Activated CD8-positive, alpha-beta memory T cell treated with anti-CD3 and anti-CD28 coated beads for 48 hours (primary cell): ENCODE data around the gene DNAAF3.
"Not testable (repeated sequence)": the region's sequence is repeated elsewhere in the genome, so short reads cannot be mapped to it uniquely, and the experiment has no call there.

ENCODE experiments used
- DNase-seq, 3 experiments: peaks; one replicate each; pipeline ENCODE4 v3.0.0-alpha.2; 2020; ENCODE audit warnings: low read depth in 2 of 3, low spot score in 2 of 3

DNAAF3 gene

DNA sequence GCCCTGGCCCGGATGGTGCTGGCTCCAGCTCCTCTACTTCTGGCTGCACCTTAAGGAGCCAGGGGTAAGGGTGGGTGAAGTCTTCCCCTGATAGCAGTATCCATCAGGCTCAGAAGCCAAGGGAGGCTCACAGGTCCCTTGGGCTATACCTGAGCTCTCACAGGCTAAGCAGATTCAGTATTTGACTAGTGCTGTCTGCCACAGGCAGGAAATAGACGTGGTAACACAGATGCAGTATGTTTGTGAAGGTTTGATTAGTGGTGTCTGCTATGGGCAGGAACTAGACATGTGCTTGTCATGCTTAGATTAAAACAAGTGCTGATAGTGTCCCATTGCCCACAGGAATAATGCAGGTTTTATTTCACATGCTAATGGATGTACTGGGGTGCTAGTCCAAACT lies 9.7 kb upstream of the DNAAF3 start:
- DNase-seq = no peak

DNA sequence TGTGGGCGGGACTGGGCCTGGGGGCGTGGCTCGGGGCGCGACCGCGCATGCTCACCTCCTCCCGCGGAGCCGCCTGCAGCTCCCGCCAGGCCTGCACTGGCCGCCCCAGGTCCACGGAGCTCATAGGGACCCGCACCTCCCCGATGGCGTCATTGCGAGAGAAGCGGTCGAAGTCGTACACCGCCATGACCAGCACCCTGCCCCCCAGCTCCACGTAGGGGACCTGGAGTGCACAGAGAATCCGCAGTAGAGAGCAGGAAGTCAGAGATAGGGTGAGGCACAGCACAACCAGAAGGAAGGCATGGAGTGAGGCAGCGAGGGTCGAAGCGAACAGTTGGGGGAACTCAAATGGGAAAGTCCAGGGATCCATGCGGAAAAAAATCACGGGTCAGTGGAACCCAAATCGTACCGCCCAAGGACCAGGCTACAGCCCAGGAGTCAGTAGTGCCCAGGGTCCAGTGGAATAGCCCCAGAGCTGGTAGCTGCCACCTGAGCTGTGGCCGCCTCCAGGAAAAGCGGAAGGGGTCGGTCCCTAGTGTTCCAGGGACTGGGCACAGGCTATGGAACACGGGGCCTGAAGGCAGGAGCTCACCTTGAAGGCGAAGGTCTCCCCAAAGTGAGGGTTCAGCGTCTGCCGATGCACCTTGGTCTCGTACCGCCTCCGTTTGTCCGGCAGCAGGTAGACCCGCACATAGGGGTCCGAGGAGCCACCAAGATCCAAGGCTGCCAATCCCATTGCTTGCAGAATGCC lies 8.9 kb upstream of the DNAAF3 start:
- no peak for DNase-seq

DNA sequence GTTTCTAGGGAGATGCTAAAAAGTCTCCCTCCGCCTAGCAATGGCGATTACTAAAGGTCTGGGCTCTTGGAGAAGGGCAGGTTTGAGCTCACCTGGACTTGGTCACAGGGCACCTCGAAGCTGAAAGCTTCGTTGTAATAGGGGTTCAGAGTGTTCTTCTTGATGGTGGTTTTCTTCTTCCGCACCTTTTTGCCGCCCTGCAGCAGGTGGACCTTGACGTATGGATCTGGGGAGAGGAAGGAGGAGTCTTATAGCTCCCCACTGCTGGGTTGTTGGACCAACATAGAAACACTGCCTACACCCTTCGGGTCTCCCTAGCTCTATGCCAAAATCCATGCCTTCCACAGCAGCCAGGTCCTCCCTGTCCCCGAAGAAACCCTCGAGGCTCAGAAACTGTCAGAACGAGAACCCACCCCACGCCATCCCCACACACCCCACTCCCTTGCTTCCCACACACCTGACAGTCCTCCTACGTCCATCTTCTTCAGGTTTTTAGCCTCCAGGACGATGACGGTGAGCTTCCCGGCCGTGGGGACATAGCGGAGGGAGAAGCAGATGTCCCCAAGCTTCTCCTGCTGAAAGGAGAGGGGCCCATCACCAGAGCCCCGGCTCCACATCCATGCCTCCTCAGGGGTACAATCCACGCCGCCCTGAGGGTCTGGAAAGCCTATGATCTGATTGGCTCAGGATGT lies 8.2 kb upstream of the DNAAF3 start:
- no peak for DNase-seq

DNA sequence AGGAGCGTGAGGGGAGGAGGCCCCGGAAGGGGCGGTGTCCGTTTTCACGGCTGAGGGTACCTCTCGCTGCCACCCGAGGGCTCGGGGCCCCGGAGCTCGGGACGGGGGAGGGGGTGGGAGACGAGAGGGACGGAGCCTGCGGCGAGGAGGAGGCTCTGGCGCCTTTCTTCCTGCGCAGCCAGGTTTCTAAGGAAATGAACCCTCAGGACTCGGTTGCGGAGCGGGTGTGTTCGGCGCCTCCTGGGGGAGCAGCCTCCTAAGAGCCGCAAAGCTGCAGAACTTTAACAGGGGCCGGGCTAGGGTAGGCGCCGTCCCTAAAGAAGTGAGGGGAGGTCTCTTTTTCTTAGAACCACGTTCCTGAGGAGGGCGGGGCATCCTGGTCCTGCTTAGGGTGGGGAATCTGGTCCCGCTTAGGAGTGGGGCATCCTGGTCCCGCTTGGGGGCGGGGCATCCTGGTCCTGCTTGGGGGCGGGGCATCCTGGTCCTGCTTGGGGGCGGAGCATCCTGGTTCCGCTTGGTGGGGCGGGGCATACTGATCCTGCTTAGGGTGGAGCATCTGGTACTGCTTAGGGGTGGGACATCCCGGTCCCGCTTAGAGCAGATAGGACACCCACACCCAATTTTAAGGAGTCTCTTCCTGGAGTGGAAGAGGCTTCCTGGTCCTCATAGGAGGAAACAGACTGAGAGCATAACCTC lies 7.4 kb upstream of the DNAAF3 start:
- DNase-seq = peak in 1 of 3 experiments; percentile 20

DNA sequence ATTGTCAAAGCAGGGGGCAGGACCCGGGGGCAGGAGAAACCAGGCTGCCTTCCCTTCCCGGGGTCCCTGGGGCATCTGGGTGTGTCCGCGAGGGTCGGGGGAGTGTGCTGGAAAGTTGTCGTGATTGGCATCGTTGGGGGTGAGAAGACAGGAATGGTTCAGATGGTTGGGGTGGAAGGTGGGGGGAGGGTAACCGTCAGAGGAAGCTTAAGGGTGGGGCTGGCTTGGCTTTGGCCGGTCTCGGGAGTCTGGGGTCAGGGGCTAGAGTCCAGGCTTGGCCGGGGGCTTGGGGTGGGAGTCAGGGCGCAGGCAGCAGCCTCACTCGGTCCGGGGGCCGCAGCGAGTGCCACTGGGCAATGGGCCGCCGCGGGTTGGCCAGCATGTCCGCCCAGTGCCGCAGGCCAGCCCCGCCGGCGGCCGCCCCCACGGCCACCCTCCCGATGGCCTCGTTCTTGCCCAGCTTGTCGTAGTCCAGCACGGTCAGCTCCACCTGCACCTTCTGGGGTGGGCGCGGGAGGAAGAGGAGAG lies 6.8 kb upstream of the DNAAF3 start:
- no peak for DNase-seq

DNA sequence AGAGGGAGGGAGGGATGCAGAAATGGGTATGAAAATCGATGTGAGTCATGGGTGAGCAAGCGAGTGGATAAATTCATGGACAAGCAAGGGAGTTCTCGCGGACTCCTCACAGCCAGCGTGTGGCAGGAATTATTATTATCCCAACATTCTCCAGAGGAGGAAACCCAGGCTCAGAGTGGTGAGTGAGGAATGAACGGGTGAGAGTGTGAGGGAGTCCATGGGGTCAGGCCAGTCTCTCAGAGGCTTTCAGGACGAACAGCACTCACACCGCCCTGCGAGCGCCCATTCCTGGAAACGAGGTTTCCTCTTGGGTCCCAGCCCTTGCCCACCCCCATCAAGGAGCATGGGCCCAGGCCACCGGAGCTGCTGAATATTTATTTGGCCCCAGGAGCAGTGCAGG lies 6.3 kb upstream of the DNAAF3 start:
- no peak for DNase-seq

DNA sequence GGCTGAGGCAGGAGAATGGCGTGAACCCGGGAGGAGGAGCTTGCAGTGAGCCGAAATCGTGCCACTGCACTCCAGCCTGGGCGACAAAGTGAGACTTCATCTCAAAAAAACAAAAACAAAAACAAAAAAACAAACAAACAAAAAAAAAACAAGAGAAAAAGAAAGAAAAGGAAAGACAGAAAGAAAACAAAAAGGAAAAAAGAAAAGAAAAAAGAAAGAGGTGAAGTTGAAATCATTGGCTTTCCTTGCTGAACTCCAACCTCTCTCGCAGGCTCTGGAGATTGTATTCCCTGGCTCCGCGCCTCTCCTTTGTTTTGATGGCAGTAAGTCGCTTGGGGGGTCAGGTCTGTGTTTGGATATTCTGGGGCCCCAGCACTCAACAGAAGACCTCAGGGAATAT lies 5.9 kb upstream of the DNAAF3 start:
- DNase-seq = not testable (repeated sequence)

DNA sequence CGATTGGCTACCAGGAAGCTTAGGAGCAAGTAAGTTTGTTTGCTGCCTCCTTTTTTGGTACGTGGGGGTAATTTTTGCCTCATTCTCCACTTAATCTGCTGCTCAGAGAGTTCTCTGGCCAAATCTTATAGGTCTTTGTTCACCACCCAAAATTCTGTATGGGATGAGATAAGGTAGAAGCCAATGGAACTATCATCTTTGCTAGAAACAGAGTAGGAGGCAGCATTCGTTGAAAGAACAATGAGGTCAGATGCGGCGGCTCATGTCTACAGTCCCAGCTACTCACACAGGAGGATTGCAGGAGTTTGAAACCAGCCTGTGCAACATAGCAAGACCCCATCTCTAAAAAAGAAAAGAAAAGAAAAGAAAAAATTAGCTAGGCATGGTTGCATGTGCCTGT lies 5.0 kb upstream of the DNAAF3 start:
- DNase-seq = no peak

DNA sequence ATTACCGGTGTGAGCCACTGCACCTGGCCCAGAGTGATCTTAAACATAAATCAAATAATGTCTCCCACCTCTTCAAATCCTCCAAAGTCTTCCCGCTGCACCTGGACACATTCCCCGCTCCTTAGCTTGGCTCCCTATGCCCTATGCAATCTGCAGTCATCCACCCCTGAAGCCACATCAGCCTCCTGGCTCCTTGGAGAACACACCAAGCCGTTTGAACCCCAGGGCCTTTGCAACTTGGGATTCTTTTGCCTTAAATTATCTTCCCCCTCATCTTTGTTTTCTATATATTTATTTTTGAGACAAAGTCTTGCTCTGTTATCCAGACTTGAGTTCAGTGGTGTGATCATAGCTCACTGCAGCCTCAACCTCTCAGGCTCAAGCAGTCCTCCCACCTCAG lies 2.7 kb upstream of the DNAAF3 start:
- DNase-seq = no peak

DNA sequence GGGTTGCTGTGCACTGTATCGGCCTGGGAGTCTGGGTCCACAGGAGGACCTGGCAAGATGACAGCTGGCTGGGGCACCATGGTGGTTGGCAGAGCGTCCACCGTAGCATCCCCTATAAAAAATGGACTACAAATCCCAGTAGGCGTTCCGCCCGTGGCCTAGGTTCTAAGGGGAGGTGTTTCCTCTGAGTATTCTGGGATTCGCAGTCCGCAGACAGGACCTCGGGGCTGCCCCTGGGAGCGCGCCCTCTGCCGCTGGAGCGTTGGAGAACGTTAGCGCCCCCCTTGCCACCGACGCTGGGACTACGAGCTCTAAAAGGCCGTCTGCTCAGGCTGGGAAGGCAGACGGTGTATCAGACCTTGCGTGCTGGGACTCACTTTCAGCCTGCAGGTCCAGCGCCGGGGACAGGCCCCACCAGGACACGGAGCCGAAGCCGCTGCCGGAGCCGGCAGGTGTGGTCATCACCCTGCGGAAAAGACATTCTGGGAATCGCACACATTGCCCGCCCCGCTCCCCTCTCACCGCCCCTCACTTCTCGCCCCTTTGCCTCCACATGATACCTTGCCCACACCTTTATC lies 372 bp downstream of the DNAAF3 start:
- DNase-seq = no peak

DNA sequence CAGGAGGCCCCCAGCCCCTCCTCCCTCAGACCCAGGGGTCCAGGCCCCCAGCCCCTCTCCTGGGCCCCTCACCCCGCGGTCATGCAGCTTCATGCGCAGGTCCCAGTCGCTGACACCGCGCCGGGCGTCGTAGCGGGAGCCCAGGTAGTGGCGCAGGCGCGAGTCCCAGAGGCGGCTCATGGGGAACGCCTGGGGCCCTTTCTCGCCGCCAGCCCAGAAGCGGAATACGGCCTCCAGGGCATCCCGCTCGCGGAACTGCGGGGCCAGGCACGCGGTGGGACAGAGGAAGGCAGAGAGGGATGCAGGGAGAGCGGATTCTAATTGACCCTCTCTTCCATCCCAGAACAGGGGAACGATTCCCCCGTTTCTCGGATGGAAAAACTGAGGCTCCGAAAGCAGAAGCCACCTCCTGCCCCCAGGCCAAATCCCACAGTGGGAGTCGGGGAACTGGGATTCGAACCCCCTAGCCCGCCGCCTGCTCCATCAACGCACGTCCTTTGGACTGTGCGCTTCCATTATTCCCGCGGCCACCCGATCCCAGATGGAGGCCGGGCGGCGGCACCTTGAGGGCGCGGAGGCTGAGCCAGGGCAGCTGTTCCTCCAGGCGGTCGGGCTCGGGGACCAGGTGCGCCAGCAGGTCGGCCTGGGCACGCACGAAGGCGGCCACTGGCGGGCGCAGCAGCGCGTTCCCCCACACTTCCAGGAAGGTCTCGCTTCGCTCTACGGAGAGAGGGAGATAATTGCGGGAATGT lies 4.7 kb downstream of the DNAAF3 start:
- no peak for DNase-seq

DNA sequence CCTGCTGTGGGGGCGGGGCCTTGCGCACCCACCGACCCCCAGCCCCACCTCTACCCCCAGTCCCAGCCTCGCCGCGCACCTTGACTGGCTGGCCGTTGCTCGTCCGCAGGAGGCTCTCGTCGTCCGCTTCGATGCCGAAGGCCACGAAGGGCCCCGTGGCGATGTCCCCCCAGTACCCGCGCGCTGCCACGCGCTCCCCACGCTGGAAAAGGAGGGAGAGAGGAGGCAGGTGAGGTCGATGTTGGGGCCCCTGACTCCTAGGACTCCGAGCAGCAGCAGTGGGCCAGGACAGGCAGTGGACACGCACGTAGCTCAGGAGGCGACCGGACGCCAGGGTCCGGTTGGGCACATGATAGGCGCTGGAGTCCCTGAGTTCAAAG lies 5.4 kb downstream of the DNAAF3 start:
- no peak for DNase-seq

DNA sequence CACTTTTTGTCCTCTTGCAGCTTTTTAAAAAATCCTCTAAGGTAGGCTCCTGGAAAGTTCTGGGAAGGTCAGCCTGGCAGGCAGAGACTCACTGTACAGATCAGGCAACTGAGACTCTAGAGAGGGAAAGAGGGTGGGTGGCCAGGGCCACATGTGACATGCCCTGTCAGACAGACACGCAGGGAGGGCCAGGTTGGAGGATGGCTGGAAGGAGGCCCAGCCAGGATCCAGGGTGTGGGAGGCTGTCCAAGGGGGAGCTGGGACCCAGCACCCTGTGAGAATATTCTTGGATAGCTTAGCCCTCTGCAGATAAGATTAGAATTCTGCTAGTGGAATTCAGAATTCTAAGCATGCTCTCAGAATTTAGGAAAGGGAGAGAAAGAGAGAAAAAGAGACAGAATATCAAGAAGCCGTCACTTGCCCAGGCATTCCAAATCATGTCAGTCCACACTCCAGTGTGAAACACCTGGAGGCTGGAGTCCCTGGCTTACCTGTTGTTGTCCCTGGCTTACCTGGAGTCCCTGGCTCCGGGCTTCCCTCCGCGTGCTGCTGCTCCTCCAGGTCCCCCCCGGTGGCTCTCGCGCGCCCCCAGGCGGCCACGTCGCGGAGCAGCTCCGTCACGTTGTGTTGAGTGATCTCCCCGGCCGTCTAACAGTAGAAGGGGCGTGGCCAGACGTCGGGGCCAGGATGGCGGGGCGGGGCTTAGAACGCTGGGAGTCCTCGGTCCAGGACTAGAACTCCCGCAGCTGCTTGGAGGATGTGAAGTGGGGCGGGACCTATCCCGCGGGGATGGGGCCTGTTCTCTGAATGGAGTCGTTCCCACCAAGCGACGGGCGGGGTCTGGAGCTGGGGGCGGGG lies 6.1 kb downstream of the DNAAF3 start:
- peak; percentile 75 to 83 (median 76) for DNase-seq

DNA sequence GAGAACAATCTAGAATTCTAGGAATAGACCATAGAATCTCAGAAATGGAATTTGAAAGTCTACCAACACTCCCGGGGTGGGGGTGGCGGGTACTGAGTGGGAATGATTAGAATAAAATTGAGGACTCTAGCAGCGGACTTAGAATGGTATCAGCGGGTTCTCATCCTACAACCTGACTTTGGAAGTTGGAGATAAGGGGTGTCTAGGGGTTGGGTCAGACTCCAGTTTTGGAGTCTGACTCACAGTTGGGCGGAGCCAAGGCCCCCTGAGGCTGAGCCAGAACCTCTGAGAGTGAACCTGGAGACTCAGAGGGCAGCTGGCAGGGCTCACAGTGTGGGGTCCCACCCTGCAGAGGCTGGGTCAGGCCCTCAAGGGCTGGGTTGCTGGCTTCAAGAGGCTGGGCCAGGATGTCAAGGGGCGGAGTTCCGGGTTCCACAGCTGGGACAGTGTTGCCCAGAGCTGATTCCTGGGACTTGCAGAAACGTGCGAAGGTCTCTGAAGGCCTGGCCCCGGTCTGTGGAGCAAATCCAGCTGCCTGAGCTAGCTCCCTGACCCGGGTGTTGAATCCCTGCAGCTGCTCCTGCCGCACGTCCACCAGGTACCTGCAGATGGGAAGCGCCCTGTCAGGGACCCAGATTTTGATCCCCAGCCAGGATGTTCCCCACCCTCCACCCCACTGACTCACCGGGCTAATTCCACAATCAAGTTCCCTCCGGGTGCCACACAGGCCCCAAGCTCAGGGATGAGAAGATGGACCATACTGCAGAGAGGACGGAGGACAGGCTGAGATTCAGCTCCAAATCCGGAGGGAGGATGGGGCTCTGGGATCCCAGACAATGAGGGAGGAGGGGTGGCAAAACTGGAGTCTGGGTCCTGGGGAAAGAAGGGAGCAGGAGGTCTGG lies 7.3 kb downstream of the DNAAF3 start:
- DNase-seq = no peak

DNA sequence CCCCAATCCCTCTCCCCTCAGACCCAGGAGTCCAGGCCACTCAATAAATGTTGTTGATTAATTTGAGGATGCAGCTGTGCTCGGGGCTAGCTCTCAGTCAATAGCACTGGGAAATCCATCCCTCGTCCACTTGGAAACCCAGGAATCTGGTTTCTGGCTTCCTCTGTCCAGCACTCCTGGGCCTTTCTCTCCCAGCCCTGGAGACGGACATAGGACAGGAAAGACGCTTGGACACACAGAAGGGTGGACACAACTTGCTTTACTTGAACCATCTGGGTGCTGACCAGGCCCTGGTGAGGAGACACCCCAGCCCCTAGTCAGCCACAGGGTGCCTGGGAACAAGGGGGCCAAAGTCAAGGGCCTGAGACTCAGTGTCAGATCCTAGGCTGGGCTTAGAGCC lies 8.0 kb downstream of the DNAAF3 start:
- no peak for DNase-seq

DNA sequence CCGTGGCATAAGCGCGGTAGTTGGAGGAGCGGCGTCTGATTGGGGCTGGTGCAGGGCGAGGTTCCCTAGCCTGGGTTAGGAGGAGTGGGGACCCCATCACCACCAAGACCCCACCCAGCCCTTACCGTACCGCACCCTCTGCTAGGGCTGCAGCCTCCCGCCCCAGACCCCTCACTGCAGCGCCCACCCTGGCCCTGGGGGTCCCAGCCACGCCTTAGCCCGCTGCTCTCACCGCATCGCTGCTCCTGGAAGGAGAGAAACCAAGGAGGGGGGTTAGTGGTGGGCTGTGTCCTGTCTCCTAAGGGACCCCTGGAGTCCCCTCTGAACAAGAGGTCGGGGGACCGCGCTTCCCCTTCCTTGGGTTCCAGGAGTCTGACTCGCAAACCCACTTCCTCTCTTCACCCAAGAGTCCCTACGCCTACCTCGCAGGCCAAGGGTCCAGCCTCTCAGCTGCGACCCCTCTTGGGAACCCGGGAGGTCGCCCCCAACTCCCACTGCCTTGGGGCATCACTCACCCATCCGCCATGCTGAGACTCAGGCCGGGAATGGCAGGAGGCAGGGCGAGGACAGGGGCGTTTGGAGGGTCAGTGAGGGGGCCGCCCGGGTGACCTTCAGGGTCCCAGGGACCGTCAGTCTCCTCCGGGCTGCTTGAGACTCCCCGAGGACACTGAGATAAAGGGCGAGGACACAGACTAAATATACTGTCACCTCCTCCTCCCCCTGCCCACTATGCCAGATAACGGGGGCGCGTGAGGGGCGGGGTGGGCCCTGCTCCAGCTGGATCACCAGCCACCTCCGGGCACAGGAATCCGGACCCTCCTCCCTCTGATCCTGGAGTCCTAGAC lies 9.1 kb downstream of the DNAAF3 start, which contains the start of gene TNNI3:
TNNI3 (minus strand) TSS at position 669 of the 845 bp plus-strand sequence; CDS start at position 526, 143 bp downstream.
- DNase-seq = no peak

DNA sequence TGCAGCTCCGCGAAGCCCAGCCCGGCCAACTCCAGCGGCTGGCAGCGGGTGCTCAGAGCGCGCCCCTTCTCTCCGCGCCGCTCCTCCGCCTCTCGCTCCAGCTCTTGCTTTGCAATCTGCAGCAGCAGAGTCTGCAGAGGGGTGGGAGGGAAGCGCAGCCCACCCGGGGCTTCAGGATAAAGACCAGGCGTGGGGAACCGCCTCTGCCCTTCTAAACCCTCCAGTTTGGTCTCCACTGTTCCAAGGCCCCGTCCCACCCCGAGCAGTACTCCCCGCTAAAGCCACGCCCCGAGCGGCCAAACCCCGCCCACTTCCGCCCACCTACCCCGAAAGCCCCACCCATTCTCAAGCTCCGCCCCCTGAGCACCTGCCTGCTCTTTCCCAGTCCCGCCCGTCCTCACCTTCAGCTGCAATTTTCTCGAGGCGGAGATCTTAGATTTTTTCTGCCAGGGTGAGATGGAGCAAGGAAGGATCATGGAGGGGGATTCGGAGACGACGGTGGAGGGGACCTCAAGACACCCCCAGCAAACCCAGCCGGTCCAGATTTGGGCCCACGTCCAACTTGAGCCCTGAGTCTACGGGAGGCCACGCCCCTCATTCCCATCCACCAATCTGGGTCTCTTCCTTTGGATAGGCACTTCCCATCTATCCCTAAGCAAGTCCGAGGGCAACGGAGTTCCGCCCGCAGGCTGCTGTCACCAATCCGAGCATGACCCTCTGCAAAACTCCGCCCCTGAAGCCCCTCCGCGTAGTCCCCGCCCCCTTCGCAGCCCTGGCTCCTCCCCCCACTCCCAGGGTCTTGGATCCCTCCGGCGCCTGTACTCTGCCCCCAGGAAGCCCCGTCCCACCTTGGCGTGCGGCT lies 10.0 kb downstream of the DNAAF3 start:
- peak in 1 of 3 experiments; percentile 44 for DNase-seq
